ENCODE results near the gene ANKRD44. TPM values are rescaled to one million over a fixed set of nuclear protein-coding genes. Genes with fewer than 3 reads are reported as not detected.
A peak's percentile ranks its signal among the peaks of the same experiment; 100 is the strongest.

ANKRD44 gene
- total RNA-seq, 1 donor from 2014 or later, result 11.2 TPM

DNA sequence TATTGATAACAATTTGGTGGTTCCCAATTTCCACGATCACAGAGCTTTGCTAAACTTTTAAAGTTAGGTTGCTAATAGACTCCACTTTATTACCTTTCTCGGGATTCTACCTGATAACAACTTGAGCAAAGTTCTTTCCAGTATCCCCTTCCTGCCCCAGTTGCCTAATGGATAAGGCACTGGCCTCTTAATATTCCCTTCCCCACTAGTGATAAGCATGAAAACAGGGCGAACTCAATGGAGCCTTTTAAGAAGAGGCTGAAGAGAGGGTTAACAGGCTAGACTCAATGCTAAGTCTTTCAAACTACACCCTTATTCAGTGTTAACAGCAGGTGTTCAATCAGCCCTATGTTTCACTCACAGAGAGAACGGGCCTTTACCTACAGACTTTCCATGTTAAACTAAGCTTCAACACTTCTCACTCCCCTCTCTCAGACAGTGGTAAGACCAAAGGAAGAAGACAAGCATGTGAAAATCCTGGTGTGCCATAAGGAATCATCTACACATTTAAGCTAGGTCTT is 75.8 kb downstream of the ANKRD44 start:
- no peaks in the 10 kb centered on the region for H3K27me3 Mint-ChIP-seq (ENCODE audit: low read depth)
- TF ChIP-seq, protein P1, sequence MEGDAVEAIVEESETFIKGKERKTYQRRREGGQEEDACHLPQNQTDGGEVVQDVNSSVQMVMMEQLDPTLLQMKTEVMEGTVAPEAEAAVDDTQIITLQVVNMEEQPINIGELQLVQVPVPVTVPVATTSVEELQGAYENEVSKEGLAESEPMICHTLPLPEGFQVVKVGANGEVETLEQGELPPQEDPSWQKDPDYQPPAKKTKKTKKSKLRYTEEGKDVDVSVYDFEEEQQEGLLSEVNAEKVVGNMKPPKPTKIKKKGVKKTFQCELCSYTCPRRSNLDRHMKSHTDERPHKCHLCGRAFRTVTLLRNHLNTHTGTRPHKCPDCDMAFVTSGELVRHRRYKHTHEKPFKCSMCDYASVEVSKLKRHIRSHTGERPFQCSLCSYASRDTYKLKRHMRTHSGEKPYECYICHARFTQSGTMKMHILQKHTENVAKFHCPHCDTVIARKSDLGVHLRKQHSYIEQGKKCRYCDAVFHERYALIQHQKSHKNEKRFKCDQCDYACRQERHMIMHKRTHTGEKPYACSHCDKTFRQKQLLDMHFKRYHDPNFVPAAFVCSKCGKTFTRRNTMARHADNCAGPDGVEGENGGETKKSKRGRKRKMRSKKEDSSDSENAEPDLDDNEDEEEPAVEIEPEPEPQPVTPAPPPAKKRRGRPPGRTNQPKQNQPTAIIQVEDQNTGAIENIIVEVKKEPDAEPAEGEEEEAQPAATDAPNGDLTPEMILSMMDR (conservative IDR thresholded peaks at IDR 0.05), result no peak
- DNase-seq (ENCODE audit: low read depth, low spot score), result no peak
- no peak overlapping the region for H3K4me3 Mint-ChIP-seq
- H3K36me3 Mint-ChIP-seq (ENCODE audit: low read depth), result no peaks in the 10 kb centered on the region
- no peaks in the 10 kb centered on the region for H3K9me3 Mint-ChIP-seq
- H3K27ac Mint-ChIP-seq (ENCODE audit: unreplicated experiment), result peak overlapping the region; percentile 14
- H3K4me1 Mint-ChIP-seq, result peaks cover 51% of the 10 kb centered on the region

DNA sequence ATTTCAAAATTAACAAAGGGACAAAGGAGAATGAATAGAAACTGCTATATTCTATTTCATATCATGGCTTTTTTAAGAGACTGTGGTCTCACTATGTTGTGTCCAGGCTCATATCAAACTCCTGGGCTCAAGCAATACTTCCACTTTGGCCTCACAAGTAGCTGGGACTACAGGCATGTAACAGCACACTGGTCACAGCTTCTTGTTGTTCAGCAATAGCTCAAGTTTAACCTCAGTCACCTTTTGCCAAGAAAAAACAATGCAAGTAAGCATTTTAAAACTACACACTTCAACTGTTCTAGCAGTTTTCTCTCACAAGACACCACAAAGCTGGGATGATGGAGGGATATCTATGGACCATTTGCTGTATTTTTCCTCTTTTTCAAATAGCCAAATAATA is 77.1 kb downstream of the ANKRD44 start:
- Mint-ChIP-seq H3K4me1 (peaks cover 48% of the 10 kb centered on the region), H3K4me3 (no peak overlapping the region), H3K27ac (ENCODE audit: unreplicated experiment) (no peak overlapping the region), H3K27me3 (ENCODE audit: low read depth) (no peaks in the 10 kb centered on the region), H3K9me3 (no peaks in the 10 kb centered on the region), H3K36me3 (ENCODE audit: low read depth) (no peaks in the 10 kb centered on the region)
- DNase-seq (ENCODE audit: low read depth, low spot score), result no peak
- TF ChIP-seq, protein P1 (conservative IDR thresholded peaks at IDR 0.05), result no peak

DNA sequence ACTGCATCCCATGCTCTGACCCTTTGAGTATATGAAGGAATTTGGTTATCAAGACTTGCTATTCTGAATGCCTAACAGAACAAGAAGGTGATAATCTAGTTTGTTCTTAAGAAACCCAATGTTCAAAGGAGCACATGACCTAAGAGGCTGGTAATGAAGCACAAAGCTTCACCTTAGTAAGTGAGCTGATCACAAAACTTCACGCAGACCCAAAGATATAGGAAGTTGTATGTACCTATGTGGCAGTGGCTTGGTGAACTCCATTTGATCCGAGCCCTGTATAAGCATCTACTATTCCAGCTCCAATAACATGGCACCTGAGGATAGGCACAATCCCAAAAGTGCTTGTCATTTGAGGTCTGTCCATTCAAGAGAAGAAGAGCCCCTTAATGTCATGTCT is 78.6 kb downstream of the ANKRD44 start:
- Mint-ChIP-seq H3K27me3 (ENCODE audit: low read depth) (no peaks in the 10 kb centered on the region), H3K4me1 (peaks cover 34% of the 10 kb centered on the region), H3K9me3 (no peaks in the 10 kb centered on the region), H3K27ac (ENCODE audit: unreplicated experiment) (no peak overlapping the region), H3K4me3 (no peak overlapping the region), H3K36me3 (ENCODE audit: low read depth) (no peaks in the 10 kb centered on the region)
- no peak for DNase-seq (ENCODE audit: low read depth, low spot score)
- TF ChIP-seq, protein P1 (conservative IDR thresholded peaks at IDR 0.05), result no peak

DNA sequence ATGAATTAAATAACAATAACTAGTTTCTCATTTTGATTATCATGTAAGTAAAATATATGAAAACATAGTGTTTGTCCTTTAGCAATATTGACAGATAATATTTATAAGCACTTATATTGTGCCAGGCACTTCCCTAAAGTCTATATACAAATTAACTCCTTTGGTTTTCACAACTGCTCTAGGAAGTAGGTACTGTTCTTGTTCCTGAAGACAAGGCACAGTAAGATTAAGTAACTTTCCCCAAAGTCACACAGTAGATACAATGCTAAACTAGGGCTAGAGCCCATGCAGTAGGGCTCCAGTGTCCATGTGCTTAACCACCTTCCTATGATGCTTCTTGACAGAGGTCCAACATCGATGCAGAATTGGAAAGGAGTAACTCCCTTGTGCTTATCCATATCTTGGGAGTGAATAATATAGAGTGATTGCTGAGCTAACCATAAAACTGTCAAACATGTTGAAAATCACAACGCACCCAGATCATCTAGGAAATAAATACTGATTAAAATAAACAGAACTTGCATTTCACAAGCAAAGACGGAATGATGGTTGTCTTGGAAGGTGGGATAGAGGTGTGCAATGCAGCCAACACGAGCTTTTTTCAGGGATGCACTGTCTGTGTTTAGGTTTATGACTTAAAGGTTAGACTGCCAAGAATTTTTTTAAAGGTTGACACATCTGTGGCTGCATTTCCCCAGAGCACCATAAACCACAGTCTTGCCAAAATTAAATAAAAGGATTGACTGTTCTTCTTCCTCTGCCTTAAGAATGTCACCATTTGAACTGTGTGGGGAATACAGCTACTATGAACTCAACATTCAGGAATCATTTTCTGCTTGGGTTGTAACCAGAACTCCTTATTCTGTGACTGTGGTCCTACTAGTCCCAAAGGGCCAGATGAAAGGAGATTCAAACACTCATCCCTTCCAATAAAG is 80.8 kb downstream of the ANKRD44 start:
- Mint-ChIP-seq H3K36me3 (ENCODE audit: low read depth) (no peaks in the 10 kb centered on the region), H3K4me3 (no peak overlapping the region), H3K27me3 (ENCODE audit: low read depth) (no peaks in the 10 kb centered on the region), H3K4me1 (peaks cover 20% of the 10 kb centered on the region), H3K27ac (ENCODE audit: unreplicated experiment) (no peak overlapping the region), H3K9me3 (no peaks in the 10 kb centered on the region)
- no peak for DNase-seq (ENCODE audit: low read depth, low spot score)
- TF ChIP-seq, protein P1 (conservative IDR thresholded peaks at IDR 0.05), result no peak

DNA sequence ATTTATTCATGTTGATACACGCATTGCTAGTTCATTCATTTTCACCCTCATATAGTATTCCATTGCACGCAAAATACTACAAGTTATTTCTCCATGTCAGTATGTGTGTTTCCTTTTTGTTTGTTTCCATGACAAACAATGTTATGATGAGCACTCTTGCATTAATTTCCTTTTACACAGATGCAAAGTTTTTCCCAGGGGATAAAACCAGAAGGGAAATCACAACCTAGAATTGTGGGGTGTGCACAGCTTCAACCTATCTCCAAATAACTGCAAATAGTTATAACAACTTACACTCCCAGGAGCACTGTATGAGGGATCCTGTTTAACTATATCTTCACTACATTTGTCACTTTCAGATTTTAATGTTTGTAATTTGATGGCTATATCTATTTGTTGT is 87.1 kb downstream of the ANKRD44 start:
- DNase-seq (ENCODE audit: low read depth, low spot score), result no peak
- Mint-ChIP-seq H3K9me3 (no peaks in the 10 kb centered on the region), H3K4me3 (no peak overlapping the region), H3K27me3 (ENCODE audit: low read depth) (no peaks in the 10 kb centered on the region), H3K36me3 (ENCODE audit: low read depth) (no peaks in the 10 kb centered on the region), H3K4me1 (peaks cover 5% of the 10 kb centered on the region), H3K27ac (ENCODE audit: unreplicated experiment) (no peak overlapping the region)
- TF ChIP-seq, protein P1 (conservative IDR thresholded peaks at IDR 0.05), result no peak

Data from neural crest cell (in vitro differentiated cells).